Measurements from ENCODE around the gene VGLL4. TPM values are rescaled to one million over a fixed set of nuclear protein-coding genes. Genes with fewer than 3 reads are reported as not detected.

Gene VGLL4
- total and polyA plus RNA-seq, 2 donors (not counting 1 experiment from before 2014, with no cell fraction given) = 25.8 to 29.0 TPM

GRCh38 chr3:11521167-11521566, 122.5 kb downstream of the VGLL4 start:
- no peaks in the 10 kb centered on the region for H3K27me3 ChIP-seq (replicated peaks in 1 of 4; ENCODE audit: control extremely low read depth in 1 of 4, control insufficient read depth in 3 of 4, insufficient read depth in 4 of 4, low read length in 3 of 4)
- over 99% methylated on average over 8 of the region's 8 CpGs for WGBS (ENCODE audit: insufficient coverage)
- CTCF ChIA-PET = no interaction called here

GRCh38 chr3:11517601-11518000, 126.1 kb downstream of the VGLL4 start:
- DNase-seq = no peak
- Histone ChIP-seq H2AFZ (ENCODE audit: insufficient read depth, low read depth, low read length, poor library complexity, severe bottlenecking) (no peak overlapping the region), H3K9ac (ENCODE audit: low read length) (no peak overlapping the region), H3K4me2 (replicated peaks; ENCODE audit: low read depth, low read length, poor library complexity, severe bottlenecking) (no peak overlapping the region), H3K27ac (ENCODE audit: low read length in 2 of 2) (no peak overlapping the region), H3K36me3 (replicated peaks in 1 of 2; ENCODE audit: control extremely low read depth in 1 of 2, control insufficient read depth in 1 of 2, extremely low read depth in 1 of 2, insufficient read depth in 2 of 2, low read length in 1 of 2) (peaks cover 2% of the 10 kb centered on the region in 2 experiments), H4K20me1 (ENCODE audit: control insufficient read depth, insufficient read depth, low read length, poor library complexity, severe bottlenecking) (no peaks in the 10 kb centered on the region), H3K4me1 (ENCODE audit: control insufficient read depth in 2 of 2, insufficient read depth in 2 of 2, low read length in 2 of 2) (no peaks in the 10 kb centered on the region), H3K4me3 (ENCODE audit: control extremely low read depth in 1 of 5, extremely low read depth in 1 of 5, insufficient read depth in 1 of 5, low read depth in 2 of 5, low read length in 4 of 5) (no peak overlapping the region), H3K79me2 (ENCODE audit: control insufficient read depth, insufficient read depth, low read length) (no peaks in the 10 kb centered on the region), H3K27me3 (replicated peaks in 1 of 4; ENCODE audit: control extremely low read depth in 1 of 4, control insufficient read depth in 3 of 4, insufficient read depth in 4 of 4, low read length in 3 of 4) (no peaks in the 10 kb centered on the region), H3K9me3 (ENCODE audit: control extremely low read depth in 1 of 3, control insufficient read depth in 2 of 3, insufficient read depth in 1 of 3, low read length in 2 of 3) (no peaks in the 10 kb centered on the region)
- Mint-ChIP-seq H3K9me3 (ENCODE audit: insufficient read depth) (no peaks in the 10 kb centered on the region), H3K27ac (no peak overlapping the region), H3K27me3 (no peaks in the 10 kb centered on the region), H3K4me3 (no peak overlapping the region), H3K4me1 (no peaks in the 10 kb centered on the region)
- CTCF ChIA-PET = no interaction called here
- ATAC-seq (ENCODE audit: low read depth) = no peak
- 100% methylated on average over 6 of the region's 6 CpGs for WGBS (ENCODE audit: insufficient coverage)
- POLR2A ChIA-PET = no interaction called here
- intact Hi-C loops (cut with micrococcal nuclease) = no loop called here
- TF ChIP-seq EZH2 (IDR thresholded peaks at IDR 0.05; ENCODE audit: borderline replicate concordance, insufficient read depth, low read depth, low read length, poor library complexity, severe bottlenecking) (no peak), CTCF (IDR thresholded peaks at IDR 0.05) (no peak)

More at GRCh38 chr3:11521167-11521566, 122.5 kb downstream of the VGLL4 start:
- Histone ChIP-seq H3K27ac (ENCODE audit: low read length in 2 of 2) (no peak overlapping the region), H3K4me3 (ENCODE audit: control extremely low read depth in 1 of 5, extremely low read depth in 1 of 5, insufficient read depth in 1 of 5, low read depth in 2 of 5, low read length in 4 of 5) (no peak overlapping the region), H3K4me1 (ENCODE audit: control insufficient read depth in 2 of 2, insufficient read depth in 2 of 2, low read length in 2 of 2) (no peaks in the 10 kb centered on the region), H2AFZ (ENCODE audit: insufficient read depth, low read depth, low read length, poor library complexity, severe bottlenecking) (no peak overlapping the region), H3K9me3 (ENCODE audit: control extremely low read depth in 1 of 3, control insufficient read depth in 2 of 3, insufficient read depth in 1 of 3, low read length in 2 of 3) (peaks cover 0 to 4% (median 0%) of the 10 kb centered on the region in 3 donors), H3K79me2 (ENCODE audit: control insufficient read depth, insufficient read depth, low read length) (no peaks in the 10 kb centered on the region), H4K20me1 (ENCODE audit: control insufficient read depth, insufficient read depth, low read length, poor library complexity, severe bottlenecking) (no peaks in the 10 kb centered on the region), H3K4me2 (replicated peaks; ENCODE audit: low read depth, low read length, poor library complexity, severe bottlenecking) (no peak overlapping the region), H3K9ac (ENCODE audit: low read length) (no peak overlapping the region), H3K36me3 (replicated peaks in 1 of 2; ENCODE audit: control extremely low read depth in 1 of 2, control insufficient read depth in 1 of 2, extremely low read depth in 1 of 2, insufficient read depth in 2 of 2, low read length in 1 of 2) (no peaks in the 10 kb centered on the region)
- POLR2A ChIA-PET = no interaction called here
- no peak overlapping the region for H3K4me3 Mint-ChIP-seq
- H3K4me1 Mint-ChIP-seq = no peaks in the 10 kb centered on the region
- H3K27me3 Mint-ChIP-seq = no peaks in the 10 kb centered on the region
- no peak overlapping the region for H3K27ac Mint-ChIP-seq
- no peak for TF ChIP-seq EZH2 (IDR thresholded peaks at IDR 0.05; ENCODE audit: borderline replicate concordance, insufficient read depth, low read depth, low read length, poor library complexity, severe bottlenecking)
- no peak for TF ChIP-seq CTCF (IDR thresholded peaks at IDR 0.05)
- H3K9me3 Mint-ChIP-seq (ENCODE audit: insufficient read depth) = no peaks in the 10 kb centered on the region
- DNase-seq = no peak
- intact Hi-C loops (cut with micrococcal nuclease) = no loop called here
- ATAC-seq (ENCODE audit: low read depth) = no peak

All from B cell (primary cell).